ENCODE results near the gene AQP2. TPM values are rescaled to one million over a fixed set of nuclear protein-coding genes. Genes with fewer than 3 reads are reported as not detected.
"Not testable (repeated sequence)": the region's sequence is repeated elsewhere in the genome, so short reads cannot be mapped to it uniquely, and the experiment has no call there.

The AQP2 gene
- total and polyA plus RNA-seq, 4 experiments from 2014 or later, result not detected

DNA sequence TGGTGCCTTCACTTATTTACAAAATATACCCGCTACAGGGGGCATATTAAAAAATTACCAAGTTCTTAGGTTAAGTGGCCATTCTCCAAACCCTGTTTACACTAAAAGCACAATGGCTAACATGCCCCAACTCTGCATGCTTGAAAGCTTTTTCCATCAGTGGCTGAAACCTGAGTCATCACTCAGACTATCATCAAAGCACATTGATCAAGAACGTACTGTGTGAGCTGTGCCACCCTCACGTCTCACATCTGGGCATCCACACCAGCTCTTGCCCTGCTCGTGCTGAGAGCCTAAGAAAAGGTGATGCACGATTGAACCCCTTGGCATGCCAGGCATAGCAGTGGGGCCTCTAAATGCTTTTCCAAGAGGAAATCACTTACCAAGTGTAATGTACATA lies 35.4 kb downstream of the AQP2 start:
- Histone ChIP-seq H3K36me3 (ENCODE audit: insufficient read depth, low read length) (no peaks in the 10 kb centered on the region), H3K4me3 (ENCODE audit: low read length in 2 of 2) (no peak overlapping the region), H3K27me3 (ENCODE audit: insufficient read depth, low read length) (no peaks in the 10 kb centered on the region), H3K4me1 (ENCODE audit: insufficient read depth, low read length) (no peaks in the 10 kb centered on the region), H3K27ac (ENCODE audit: low read depth, low read length) (no peak overlapping the region), H3K9me3 (ENCODE audit: control insufficient read depth in 1 of 2, low read length in 2 of 2) (no peaks in the 10 kb centered on the region)
- Mint-ChIP-seq H3K27me3 (no peaks in the 10 kb centered on the region), H3K9me3 (no peaks in the 10 kb centered on the region), H3K4me1 (no peaks in the 10 kb centered on the region), H3K4me3 (no peak overlapping the region), H3K36me3 (peaks cover 3 to 17% of the 10 kb centered on the region in 2 donors), H3K27ac (no peak overlapping the region)
- POLR2A ChIA-PET (ENCODE audit: partially characterized antibody), result no interaction called here
- intact Hi-C loops (cut with micrococcal nuclease), result no loop called here
- CTCF ChIA-PET (ENCODE audit: partially characterized antibody), result interaction anchor here (0.9 to 3.0 kb wide), 3 partner anchors 18 to 85 kb away, joined by 3 to 10 read pairs (median 4); no protein-coding TSS in a partner anchor
- no peak for DNase-seq

DNA sequence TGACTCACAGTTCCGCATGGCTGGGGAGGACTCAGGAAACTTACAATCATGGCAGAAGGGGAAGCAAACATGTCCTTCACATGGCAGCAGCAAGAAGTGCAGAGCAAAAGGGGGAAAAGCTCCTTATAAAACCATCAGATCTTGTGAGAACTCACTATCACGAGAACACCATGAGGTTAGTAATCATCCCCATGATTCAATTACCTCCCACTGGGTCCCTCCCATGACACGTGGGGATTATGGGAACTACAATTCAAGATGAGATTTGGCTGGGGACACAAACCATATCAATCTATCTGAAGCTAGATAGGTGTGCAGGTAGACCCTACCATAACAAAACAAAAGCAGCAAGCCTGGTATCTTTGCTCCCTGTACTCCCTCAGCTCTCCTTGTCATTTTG lies 35.9 kb downstream of the AQP2 start:
- H3K36me3 Mint-ChIP-seq, result peaks cover 3 to 17% of the 10 kb centered on the region in 2 donors
- CTCF ChIA-PET (ENCODE audit: partially characterized antibody), result interaction anchor here (3.0 kb wide), 1 partner anchor 19 kb away, joined by 10 read pairs; no protein-coding TSS in a partner anchor
- H3K4me1 ChIP-seq (ENCODE audit: insufficient read depth, low read length); DNase-seq; H3K27ac Mint-ChIP-seq; H3K9me3 Mint-ChIP-seq; H3K27ac ChIP-seq (ENCODE audit: low read depth, low read length); H3K27me3 ChIP-seq (ENCODE audit: insufficient read depth, low read length); H3K27me3 Mint-ChIP-seq; H3K4me1 Mint-ChIP-seq; POLR2A ChIA-PET (ENCODE audit: partially characterized antibody); H3K4me3 Mint-ChIP-seq; H3K4me3 ChIP-seq (ENCODE audit: low read length in 2 of 2); H3K36me3 ChIP-seq (ENCODE audit: insufficient read depth, low read length); intact Hi-C loops (cut with micrococcal nuclease); H3K9me3 ChIP-seq (ENCODE audit: control insufficient read depth in 1 of 2, low read length in 2 of 2): not testable (repeated sequence)

DNA sequence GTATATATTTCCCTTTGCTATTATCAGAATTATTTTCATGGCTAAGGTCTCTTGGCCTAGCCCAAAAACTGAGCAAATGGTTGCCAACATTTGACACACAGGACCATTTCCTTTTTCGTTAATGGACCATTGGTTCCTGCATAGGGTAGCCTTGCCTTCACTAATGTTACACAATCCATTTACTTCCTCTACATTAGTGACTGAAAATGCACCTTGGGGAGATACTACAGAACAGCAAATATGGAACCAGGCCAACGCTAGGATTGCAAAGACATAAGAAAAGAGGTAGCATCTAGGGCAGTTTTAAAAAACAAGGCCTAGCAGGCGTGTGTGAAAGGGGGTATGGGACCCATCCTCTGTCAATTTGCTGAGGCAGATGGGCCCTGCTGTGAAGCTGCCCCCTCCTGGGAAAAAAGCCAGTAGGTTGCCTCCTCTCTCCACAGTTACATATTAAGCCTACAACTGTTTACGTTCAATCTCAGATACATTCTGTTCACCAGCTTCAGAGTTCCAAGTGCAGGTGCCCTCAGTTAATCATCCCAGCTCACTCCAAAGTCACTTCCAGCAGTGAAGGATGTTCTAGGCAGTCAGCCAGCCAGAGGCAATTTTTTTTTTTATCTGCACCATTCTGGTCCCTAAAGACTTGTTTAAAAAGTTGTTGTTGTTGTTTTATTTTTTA lies 37.2 kb downstream of the AQP2 start:
- H3K36me3 ChIP-seq (ENCODE audit: insufficient read depth, low read length), result no peaks in the 10 kb centered on the region
- no peak overlapping the region for H3K27ac ChIP-seq (ENCODE audit: low read depth, low read length)
- H3K4me1 Mint-ChIP-seq, result no peaks in the 10 kb centered on the region
- DNase-seq, result no peak
- no peak overlapping the region for H3K4me3 Mint-ChIP-seq
- H3K36me3 Mint-ChIP-seq, result peaks cover 11 to 29% of the 10 kb centered on the region in 2 donors
- ChIA-PET CTCF (ENCODE audit: partially characterized antibody) (interaction anchor here (3.0 kb wide), 1 partner anchor 20 kb away, joined by 10 read pairs; no protein-coding TSS in a partner anchor), POLR2A (ENCODE audit: partially characterized antibody) (no interaction called here)
- H3K4me3 ChIP-seq (ENCODE audit: low read length in 2 of 2), result no peak overlapping the region
- H3K4me1 ChIP-seq (ENCODE audit: insufficient read depth, low read length), result no peaks in the 10 kb centered on the region
- no peaks in the 10 kb centered on the region for H3K9me3 Mint-ChIP-seq
- no peaks in the 10 kb centered on the region for H3K27me3 ChIP-seq (ENCODE audit: insufficient read depth, low read length)
- intact Hi-C loops (cut with micrococcal nuclease), result no loop called here
- no peaks in the 10 kb centered on the region for H3K27me3 Mint-ChIP-seq
- no peaks in the 10 kb centered on the region for H3K9me3 ChIP-seq (ENCODE audit: control insufficient read depth in 1 of 2, low read length in 2 of 2)
- H3K27ac Mint-ChIP-seq, result no peak overlapping the region

DNA sequence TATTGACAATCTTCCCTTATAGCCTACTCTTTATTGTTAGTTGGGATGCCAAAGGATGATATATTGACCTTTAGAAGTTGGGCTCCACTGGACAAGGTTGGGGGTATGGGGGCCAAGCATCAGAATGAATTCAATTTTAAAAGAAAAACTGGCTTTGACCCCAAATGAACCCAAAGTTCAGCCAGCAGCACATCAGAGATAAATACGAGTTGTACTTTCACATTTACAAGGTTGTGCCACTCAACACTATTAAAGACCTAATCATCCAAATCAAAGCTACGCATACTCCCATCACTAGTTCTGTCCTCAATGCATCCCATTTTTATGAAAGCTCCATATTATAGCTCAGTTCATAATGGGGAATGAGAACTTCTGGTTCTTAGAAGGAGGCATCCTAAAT lies 38.9 kb downstream of the AQP2 start:
- H3K9me3 Mint-ChIP-seq, result not testable (repeated sequence)

DNA sequence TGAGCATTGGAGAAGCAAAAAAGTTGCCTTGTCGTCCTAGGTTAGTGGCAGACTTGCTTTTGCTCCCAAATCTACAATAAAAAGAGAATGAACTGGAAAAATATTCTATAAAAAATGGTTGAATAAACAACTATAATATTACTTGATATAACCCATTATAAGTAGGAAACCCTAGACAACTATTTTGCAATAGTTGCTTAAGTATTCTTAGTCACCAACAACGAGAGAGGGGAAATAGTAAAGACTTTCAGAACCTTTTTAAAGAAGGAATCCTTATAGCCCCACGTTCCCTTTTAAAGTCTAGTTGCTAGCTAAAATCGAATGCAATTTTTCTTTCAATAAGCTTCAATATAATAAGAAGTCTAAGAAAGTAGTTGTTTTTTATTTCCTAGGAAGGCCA lies 39.7 kb downstream of the AQP2 start:
- Mint-ChIP-seq H3K27me3 (no peaks in the 10 kb centered on the region), H3K4me3 (no peak overlapping the region), H3K27ac (no peak overlapping the region), H3K36me3 (peaks cover 28 to 44% of the 10 kb centered on the region in 2 donors), H3K9me3 (no peaks in the 10 kb centered on the region), H3K4me1 (no peaks in the 10 kb centered on the region)
- CTCF ChIA-PET (ENCODE audit: partially characterized antibody), result interaction anchor here (1.1 to 1.6 kb wide), 5 partner anchors 20 to 84 kb away, joined by 3 to 5 read pairs (median 4); no protein-coding TSS in a partner anchor
- Histone ChIP-seq H3K9me3 (ENCODE audit: control insufficient read depth in 1 of 2, low read length in 2 of 2) (no peaks in the 10 kb centered on the region), H3K36me3 (ENCODE audit: insufficient read depth, low read length) (no peaks in the 10 kb centered on the region), H3K27ac (ENCODE audit: low read depth, low read length) (no peak overlapping the region), H3K27me3 (ENCODE audit: insufficient read depth, low read length) (no peaks in the 10 kb centered on the region), H3K4me1 (ENCODE audit: insufficient read depth, low read length) (no peaks in the 10 kb centered on the region), H3K4me3 (ENCODE audit: low read length in 2 of 2) (no peak overlapping the region)
- POLR2A ChIA-PET (ENCODE audit: partially characterized antibody), result no interaction called here
- intact Hi-C loops (cut with micrococcal nuclease), result no loop called here
- DNase-seq, result no peak

More for the DNA sequence above, 38.9 kb downstream of the AQP2 start:
- H3K27ac Mint-ChIP-seq; H3K27ac ChIP-seq (ENCODE audit: low read depth, low read length); H3K27me3 ChIP-seq (ENCODE audit: insufficient read depth, low read length); H3K27me3 Mint-ChIP-seq; H3K4me3 Mint-ChIP-seq; H3K4me1 Mint-ChIP-seq; H3K36me3 ChIP-seq (ENCODE audit: insufficient read depth, low read length); H3K4me1 ChIP-seq (ENCODE audit: insufficient read depth, low read length); DNase-seq; H3K9me3 ChIP-seq (ENCODE audit: control insufficient read depth in 1 of 2, low read length in 2 of 2); H3K4me3 ChIP-seq (ENCODE audit: low read length in 2 of 2); POLR2A ChIA-PET (ENCODE audit: partially characterized antibody); intact Hi-C loops (cut with micrococcal nuclease): not testable (repeated sequence)
- H3K36me3 Mint-ChIP-seq, result peaks cover 24 to 40% of the 10 kb centered on the region in 2 donors
- CTCF ChIA-PET (ENCODE audit: partially characterized antibody), result interaction anchor here (0.5 to 1.8 kb wide), 6 partner anchors 20 to 297 kb away, joined by 3 to 5 read pairs (median 4); no protein-coding TSS in a partner anchor

DNA sequence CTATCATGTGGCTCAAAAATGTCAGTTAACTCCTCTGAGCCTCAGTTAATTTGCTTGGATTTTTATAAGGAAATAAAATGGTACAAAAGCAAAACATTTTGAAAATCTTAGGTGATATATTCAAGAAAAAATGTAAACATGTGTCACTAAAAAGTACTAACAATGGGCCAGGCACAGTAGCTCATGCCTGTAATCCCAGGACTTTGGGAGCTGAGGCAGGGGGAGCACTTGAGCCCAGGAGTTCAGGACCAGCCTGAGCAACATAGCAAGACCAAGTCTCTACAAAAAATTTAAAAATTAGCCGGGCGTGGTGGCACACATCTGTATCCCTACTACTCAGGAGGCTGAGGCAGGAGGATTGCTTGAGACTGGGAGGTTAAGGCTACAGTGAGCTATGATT lies 47.9 kb downstream of the AQP2 start:
- Histone ChIP-seq H3K36me3 (ENCODE audit: insufficient read depth, low read length) (peaks cover 3% of the 10 kb centered on the region), H3K4me3 (ENCODE audit: low read length in 2 of 2) (no peak overlapping the region), H3K27me3 (ENCODE audit: insufficient read depth, low read length) (no peaks in the 10 kb centered on the region), H3K4me1 (ENCODE audit: insufficient read depth, low read length) (no peaks in the 10 kb centered on the region), H3K9me3 (ENCODE audit: control insufficient read depth in 1 of 2, low read length in 2 of 2) (no peaks in the 10 kb centered on the region), H3K27ac (ENCODE audit: low read depth, low read length) (no peak overlapping the region)
- no peak overlapping the region for H3K4me3 Mint-ChIP-seq
- ChIA-PET POLR2A (ENCODE audit: partially characterized antibody) (no interaction called here), CTCF (ENCODE audit: partially characterized antibody) (interaction anchor here (1.6 kb wide), 1 partner anchor 31 kb away, joined by 6 read pairs; no protein-coding TSS in a partner anchor)
- no peak overlapping the region for H3K27ac Mint-ChIP-seq
- no peaks in the 10 kb centered on the region for H3K9me3 Mint-ChIP-seq
- peaks cover 29 to 41% of the 10 kb centered on the region in 2 donors for H3K36me3 Mint-ChIP-seq
- no peak for DNase-seq
- no peaks in the 10 kb centered on the region for H3K4me1 Mint-ChIP-seq
- H3K27me3 Mint-ChIP-seq, result no peaks in the 10 kb centered on the region
- intact Hi-C loops (cut with micrococcal nuclease), result no loop called here

DNA sequence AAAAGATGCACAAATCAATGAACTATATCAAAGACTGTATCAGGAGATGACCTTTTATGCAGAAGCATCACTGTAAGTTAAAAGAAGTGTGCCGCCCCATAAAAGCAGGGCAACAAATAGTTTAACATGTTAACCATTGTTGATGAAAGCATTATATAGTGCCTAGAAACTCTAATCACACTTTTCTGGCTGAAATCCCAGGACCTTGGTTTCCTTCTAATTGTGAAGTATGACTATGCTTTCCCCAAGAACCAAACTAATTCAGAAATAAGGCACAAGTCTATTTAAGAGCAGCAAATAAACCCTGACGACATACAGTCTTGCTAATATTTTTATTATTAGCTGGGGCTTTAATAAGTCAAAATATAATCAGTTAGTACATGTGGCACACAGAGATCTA lies 53.1 kb downstream of the AQP2 start:
- Mint-ChIP-seq H3K4me1 (peaks cover 4 to 18% (median 14%) of the 10 kb centered on the region in 4 donors), H3K27me3 (no peaks in the 10 kb centered on the region), H3K4me3 (no peak overlapping the region), H3K9me3 (no peaks in the 10 kb centered on the region), H3K27ac (peak overlapping the region in 1 of 7 donors; percentile 61), H3K36me3 (peaks cover 11 to 37% of the 10 kb centered on the region in 2 donors)
- ChIA-PET POLR2A (ENCODE audit: partially characterized antibody) (no interaction called here), CTCF (ENCODE audit: partially characterized antibody) (interaction anchor here (0.7 to 1.9 kb wide), 3 partner anchors 37 to 937 kb away, joined by 3 to 5 read pairs (median 3); no protein-coding TSS in a partner anchor)
- H3K27me3 ChIP-seq (ENCODE audit: insufficient read depth, low read length), result no peaks in the 10 kb centered on the region
- no peak overlapping the region for H3K4me3 ChIP-seq (ENCODE audit: low read length in 2 of 2)
- peaks cover 3% of the 10 kb centered on the region for H3K36me3 ChIP-seq (ENCODE audit: insufficient read depth, low read length)
- no peak for DNase-seq
- H3K4me1 ChIP-seq (ENCODE audit: insufficient read depth, low read length), result peaks cover 4% of the 10 kb centered on the region
- no peaks in the 10 kb centered on the region for H3K9me3 ChIP-seq (ENCODE audit: control insufficient read depth in 1 of 2, low read length in 2 of 2)
- intact Hi-C loops (cut with micrococcal nuclease), result no loop called here
- H3K27ac ChIP-seq (ENCODE audit: low read depth, low read length), result no peak overlapping the region
